HepG2 (cell line): Measurements from ENCODE around the gene MAN1A2. TPM values are rescaled to one million over a fixed set of nuclear protein-coding genes. Genes with fewer than 3 reads are reported as not detected.

Experiments used
- ATF7-NPFF ChIP-seq: sonication (generic); formaldehyde crosslinking; IDR thresholded peaks from 2 replicates; pipeline ENCODE4 v1.8.1; 2023; ENCODE audit warnings: mild to moderate bottlenecking, low read depth, missing genetic modification reagents, moderate library complexity
- DZIP1 ChIP-seq: sonication (generic); formaldehyde crosslinking; IDR thresholded peaks from 2 replicates; pipeline ENCODE4 v1.5.0; 2020; ENCODE audit warnings: mild to moderate bottlenecking, missing genetic modification reagents
- ZNF3 ChIP-seq: IDR thresholded peaks from 2 replicates; pipeline ENCODE4 v1.7.0; 2017; ENCODE audit warnings: inconsistent platforms
- ZNF318 ChIP-seq: sonication (generic); formaldehyde crosslinking; IDR thresholded peaks from 2 replicates; pipeline ENCODE4 v1.4.0; 2020; ENCODE audit warnings: mild to moderate bottlenecking, missing genetic modification reagents
- ZNF446 ChIP-seq: sonication (generic); formaldehyde crosslinking; IDR thresholded peaks from 2 replicates; pipeline ENCODE4 v1.5.0; 2020; ENCODE audit warnings: mild to moderate bottlenecking, missing genetic modification reagents
- polyA plus RNA-seq, 8 experiments: library from polyadenylated mRNA; depleted of rRNA in 3 of 8; stranded (reverse) in 7 of 8; unstranded in 1 of 8; fragments of >200 nt; fragmentation: Illumina TruSeq in 4 of 8; extraction: Trizol in 4 of 8; gene quantifications; 2 replicates each; pipeline versions ENCODE4 v1.2.1 to v1.2.3, GENCODE V29; 2011 to 2016; ENCODE audit warnings: low read depth in 4 of 8, missing spikeins in 1 of 8, mixed read lengths in 1 of 8; ENCODE audit not compliant: insufficient read depth in 1 of 8
- total RNA-seq, 5 experiments: library from RNA; depleted of rRNA; stranded (reverse); fragments of >200 nt; fragmentation: Illumina TruSeq; extraction: Trizol; gene quantifications; 2 replicates each; pipeline ENCODE4 v1.2.3, GENCODE V29; 2016; ENCODE audit warnings: low read depth in 1 of 5

The MAN1A2 gene
- total and polyA plus RNA-seq, 2 of the 13 experiments (the other 11 are each of a cell fraction or from before 2014, with no cell fraction given) = 8.0 to 19.9 TPM

- TF ChIP-seq ZNF318 (CRISPR knock-in tag) (no peak), DZIP1 (CRISPR knock-in tag) (no peak), ZNF3 (no peak), ATF7-NPFF (CRISPR knock-in tag) (no peak), ZNF446 (CRISPR knock-in tag) (no peak)
Measured at GRCh38 chr1:117540532-117540931, 173.3 kb downstream of the MAN1A2 start (continued).
